HG02642 (cell line): ENCODE results near the gene HSPH1.

Experiments used
- ATAC-seq: cut with Tn5 transposase; IDR thresholded peaks from one replicate; pipeline ENCODE4 v1.9.1; 2021; ENCODE audit warnings: mild to moderate bottlenecking; ENCODE audit not compliant: unreplicated experiment, poor library complexity

Gene HSPH1

GRCh38 chr13:31134039-31134711 is 27.5 kb downstream of the HSPH1 start:
- ATAC-seq: no peak

- no peak for ATAC-seq
Measured at GRCh38 chr13:31133621-31134020, 28.1 kb downstream of the HSPH1 start.

GRCh38 chr13:31131470-31131961 is 30.2 kb downstream of the HSPH1 start:
- no peak for ATAC-seq

- ATAC-seq: no peak
Measured at GRCh38 chr13:31129419-31129818, 32.3 kb downstream of the HSPH1 start.

- no peak for ATAC-seq
Measured at GRCh38 chr13:31124204-31124603, 37.5 kb downstream of the HSPH1 start.

GRCh38 chr13:31122544-31123260 is 39.0 kb downstream of the HSPH1 start:
- ATAC-seq: no peak

DNA sequence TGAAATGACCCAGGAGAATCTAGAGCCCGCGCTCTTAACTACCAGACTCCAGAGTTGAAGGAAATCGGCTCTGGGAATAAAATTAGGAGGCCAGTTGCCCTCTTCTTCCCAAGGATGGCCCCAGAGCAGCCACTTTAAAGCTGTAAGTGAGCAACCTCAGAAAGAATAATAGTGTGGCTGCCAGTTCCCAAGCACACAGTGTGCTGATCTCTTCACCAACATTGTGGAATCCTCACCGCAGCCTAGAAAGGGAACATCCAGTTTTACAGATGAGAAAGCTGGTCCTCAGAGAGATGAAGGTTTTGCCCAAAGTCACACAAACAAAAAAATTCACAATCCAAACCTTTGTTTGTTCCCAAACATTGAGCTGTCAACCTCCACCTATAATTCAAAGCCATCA is 39.6 kb downstream of the HSPH1 start:
- ATAC-seq: no peak

DNA sequence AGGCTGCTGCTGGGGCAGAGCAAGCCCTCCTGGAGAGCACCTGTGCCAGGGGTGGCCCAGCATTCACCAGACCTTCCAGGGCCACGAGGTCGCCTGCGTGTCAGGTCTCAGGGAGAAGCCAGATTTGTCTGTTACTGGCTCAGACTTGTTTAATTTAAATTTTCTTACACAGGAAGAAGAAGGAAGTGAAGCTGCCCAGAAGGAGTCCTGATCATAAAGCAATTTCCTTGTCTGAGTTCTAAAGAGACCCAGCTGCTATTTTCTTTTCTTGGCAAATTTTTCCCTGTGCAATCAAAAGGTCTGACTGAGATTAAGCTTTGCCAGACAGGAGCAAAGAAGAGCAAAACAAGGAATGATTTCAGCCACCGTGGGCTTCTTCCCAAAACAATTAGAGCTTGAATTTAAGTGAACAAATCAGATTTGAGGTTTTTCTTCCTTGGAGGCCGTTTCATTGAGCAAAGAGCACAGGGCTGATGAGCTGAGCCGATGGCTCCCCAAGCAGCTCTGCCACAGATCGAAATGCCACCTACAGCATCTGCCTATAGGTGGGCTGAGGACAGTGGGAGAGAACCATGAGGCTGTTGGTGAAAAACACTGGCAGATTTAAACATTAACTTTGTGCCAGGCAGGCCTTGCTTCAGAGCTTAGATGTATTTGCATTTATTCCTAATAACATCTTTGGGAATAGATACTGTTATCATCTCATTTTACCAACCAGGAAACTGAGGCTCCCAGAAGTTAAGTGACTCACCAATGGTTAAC is 40.1 kb downstream of the HSPH1 start:
- no peak for ATAC-seq

GRCh38 chr13:31119966-31120700 is 41.6 kb downstream of the HSPH1 start:
- ATAC-seq: no peak

DNA sequence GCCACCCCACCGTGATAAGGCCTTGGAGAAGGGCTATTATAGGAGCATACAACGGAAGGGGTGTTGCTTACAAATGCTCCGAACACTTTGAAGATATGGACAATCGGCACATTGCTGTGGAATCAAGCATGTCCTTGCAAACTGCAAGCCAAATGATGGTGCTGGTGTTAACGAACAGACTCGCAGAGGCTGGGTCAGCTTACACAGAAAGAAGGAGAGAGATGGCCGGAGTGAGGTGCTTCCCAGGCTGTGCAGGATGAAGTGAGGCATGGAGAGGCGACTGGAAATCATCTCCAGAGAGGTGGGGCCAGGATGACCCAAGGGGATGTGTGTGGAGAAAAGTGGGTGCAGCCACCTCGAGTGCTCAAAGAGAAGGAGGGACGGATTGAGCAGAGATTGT is 42.2 kb downstream of the HSPH1 start:
- ATAC-seq: no peak

DNA sequence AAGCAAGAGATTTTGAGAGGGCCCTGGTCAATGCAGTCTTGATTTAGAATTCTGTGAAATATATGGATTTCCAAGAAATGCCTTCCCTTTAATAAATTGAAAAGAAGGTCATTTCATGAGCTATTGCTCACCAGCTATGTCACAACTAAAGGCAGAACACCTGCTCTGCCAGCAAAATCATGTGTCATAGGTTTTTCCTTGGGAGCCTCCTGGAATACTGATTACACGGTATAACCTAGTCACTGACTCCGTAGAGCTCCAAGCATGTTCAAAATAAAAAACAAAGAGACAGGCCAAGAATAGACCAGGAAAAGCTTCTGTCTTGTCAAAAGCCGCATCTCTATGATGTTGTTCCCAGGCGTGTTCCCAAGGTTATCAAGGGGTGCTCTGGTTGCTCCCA is 45.5 kb downstream of the HSPH1 start:
- ATAC-seq: no peak

GRCh38 chr13:31115616-31116015 is 46.1 kb downstream of the HSPH1 start:
- no peak for ATAC-seq

DNA sequence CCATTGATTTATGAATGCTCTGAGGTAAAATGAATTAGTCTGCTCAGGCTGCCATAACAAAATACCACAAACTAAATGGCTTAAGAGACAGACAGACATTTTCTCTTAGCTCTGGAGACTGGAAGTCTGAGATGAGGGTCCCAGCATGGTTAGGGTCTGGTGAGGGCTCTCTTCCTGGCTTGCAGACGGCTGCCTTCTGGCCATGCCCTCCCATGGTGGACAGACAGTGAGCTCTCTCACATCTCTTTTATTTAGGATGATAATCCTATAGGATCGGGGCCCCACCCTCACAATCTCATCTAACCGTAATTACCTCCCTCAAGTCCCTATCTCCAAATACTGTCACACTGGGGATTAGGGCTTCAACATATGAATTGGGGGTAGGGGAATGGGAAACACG is 47.1 kb downstream of the HSPH1 start:
- ATAC-seq: no peak

- no peak for ATAC-seq
Measured at GRCh38 chr13:31111136-31111535, 50.6 kb downstream of the HSPH1 start.

- no peak for ATAC-seq
Measured at GRCh38 chr13:31110617-31111016, 51.1 kb downstream of the HSPH1 start.

GRCh38 chr13:31110169-31110568 is 51.5 kb downstream of the HSPH1 start:
- no peak for ATAC-seq

- ATAC-seq: no peak
Measured at GRCh38 chr13:31107109-31107508, 54.6 kb downstream of the HSPH1 start.

DNA sequence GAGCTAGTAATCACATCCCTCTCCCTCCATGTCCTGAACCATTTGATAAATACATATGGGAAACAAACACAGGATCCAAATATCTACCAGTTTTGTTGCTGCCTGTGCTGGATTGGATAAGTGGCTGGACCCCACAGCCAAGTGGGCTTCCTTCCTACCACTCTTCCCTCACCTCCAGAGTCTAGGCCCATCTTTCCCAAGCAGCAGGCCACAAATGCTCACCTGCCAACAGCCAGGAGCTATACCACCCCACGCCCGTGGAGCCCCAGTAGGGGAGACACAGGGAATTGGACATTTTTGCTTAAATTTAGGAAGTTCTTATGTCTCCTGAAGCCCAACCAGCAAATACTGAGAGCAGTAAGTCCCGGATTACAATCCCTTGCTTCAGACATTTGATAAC is 55.8 kb downstream of the HSPH1 start:
- ATAC-seq: no peak

- no peak for ATAC-seq
Measured at GRCh38 chr13:31105020-31105795, 56.5 kb downstream of the HSPH1 start.

DNA sequence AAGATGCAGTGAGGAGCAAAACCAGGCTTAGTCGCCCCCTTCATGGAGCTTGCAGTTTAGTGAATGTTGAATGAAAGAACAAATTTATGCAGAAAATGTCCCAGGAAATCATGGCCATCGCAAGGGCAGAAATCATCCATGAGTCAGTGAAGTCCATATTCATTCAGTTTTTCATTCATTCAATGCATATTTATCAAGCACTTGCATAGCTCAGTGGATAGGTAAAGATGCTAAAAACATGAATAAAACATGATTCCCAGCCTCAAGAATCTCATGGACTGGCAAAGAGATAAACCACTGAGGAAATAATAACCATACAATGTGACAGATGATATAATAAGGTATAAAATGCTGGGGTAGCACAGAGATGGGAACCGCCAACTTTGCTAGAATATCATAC is 58.8 kb downstream of the HSPH1 start:
- ATAC-seq: no peak
